HepG2 (cell line): ENCODE data around the gene UMPS. TPM values are rescaled to one million over a fixed set of nuclear protein-coding genes. Genes with fewer than 3 reads are reported as not detected.

Experiments used
- FIP1L1 ChIP-seq: fragments of 200-400 bp; formaldehyde crosslinking; IDR thresholded peaks from 2 replicates; pipeline ENCODE4 v1.6.1; 2018; ENCODE audit warnings: low read depth, mild to moderate bottlenecking, low read length, moderate library complexity, borderline replicate concordance; ENCODE audit not compliant: insufficient read depth
- NR3C1 ChIP-seq: sonication (generic); formaldehyde crosslinking; IDR thresholded peaks from 2 replicates; pipeline ENCODE4 v1.4.0; 2020; ENCODE audit warnings: missing genetic modification reagents
- RXRB ChIP-seq: IDR thresholded peaks from 2 replicates; pipeline ENCODE4 v1.6.1; 2016; ENCODE audit warnings: borderline replicate concordance, missing genetic modification reagents, missing compliant biosample characterization
- SMARCC2 ChIP-seq: fragments of 450-650 bp; IDR thresholded peaks from 2 replicates; pipeline ENCODE4 v1.6.1; 2017; ENCODE audit warnings: antibody characterized with exemption, mild to moderate bottlenecking
- TAF1 ChIP-seq: sonication (generic); formaldehyde crosslinking; IDR thresholded peaks from 2 replicates; pipeline ENCODE4 v1.4.0; 2020; ENCODE audit warnings: missing genetic modification reagents
- TOPORS ChIP-seq: sonication (generic); formaldehyde crosslinking; IDR thresholded peaks from 2 replicates; pipeline ENCODE4 v1.8.0; 2023; ENCODE audit warnings: mild to moderate bottlenecking, missing genetic modification reagents
- ZFAT ChIP-seq: sonication (generic); formaldehyde crosslinking; conservative IDR thresholded peaks from 2 replicates; pipeline ENCODE4 v1.8.1; 2023; ENCODE audit warnings: missing genetic modification reagents, inconsistent platforms
- ZNF569 ChIP-seq: sonication (generic); formaldehyde crosslinking; IDR thresholded peaks from 2 replicates; pipeline ENCODE4 v1.5.0; 2020; ENCODE audit warnings: mild to moderate bottlenecking, missing genetic modification reagents, moderate library complexity, borderline replicate concordance
- ZNF614 ChIP-seq: IDR thresholded peaks from 2 replicates; pipeline ENCODE4 v1.6.1; 2018; ENCODE audit warnings: missing biosample characterization, missing genetic modification reagents, inconsistent platforms, borderline replicate concordance
- polyA plus RNA-seq, 8 experiments: library from polyadenylated mRNA; depleted of rRNA in 3 of 8; stranded (reverse) in 7 of 8; unstranded in 1 of 8; fragments of >200 nt; fragmentation: Illumina TruSeq in 4 of 8; extraction: Trizol in 4 of 8; gene quantifications; 2 replicates each; pipeline versions ENCODE4 v1.2.1 to v1.2.3, GENCODE V29; 2011 to 2016; ENCODE audit warnings: low read depth in 4 of 8, missing spikeins in 1 of 8, mixed read lengths in 1 of 8; ENCODE audit not compliant: insufficient read depth in 1 of 8
- total RNA-seq, 5 experiments: library from RNA; depleted of rRNA; stranded (reverse); fragments of >200 nt; fragmentation: Illumina TruSeq; extraction: Trizol; gene quantifications; 2 replicates each; pipeline ENCODE4 v1.2.3, GENCODE V29; 2016; ENCODE audit warnings: low read depth in 1 of 5
- TF ChIP-seq, protein P1 (sequence below): sonication (generic); formaldehyde crosslinking; IDR thresholded peaks from 2 replicates; pipeline ENCODE4 v1.5.0; 2020; ENCODE audit warnings: mild to moderate bottlenecking, missing genetic modification reagents
- TF ChIP-seq, protein P2 (sequence below): sonication (generic); formaldehyde crosslinking; IDR thresholded peaks from 2 replicates; pipeline ENCODE4 v1.4.0; 2020; ENCODE audit warnings: mild to moderate bottlenecking, low read depth, missing genetic modification reagents
- TF ChIP-seq, protein P3 (sequence below): sonication (generic); formaldehyde crosslinking; IDR thresholded peaks from 2 replicates; pipeline ENCODE4 v1.9.0; 2022; ENCODE audit warnings: missing genetic modification reagents, mild to moderate bottlenecking, borderline replicate concordance
- TF ChIP-seq, protein P4 (sequence below): sonication (generic); formaldehyde crosslinking; IDR thresholded peaks from 2 replicates; pipeline ENCODE4 v1.4.0; 2020; ENCODE audit warnings: missing genetic modification reagents
- TF ChIP-seq, protein P5 (sequence below): sonication (generic); formaldehyde crosslinking; IDR thresholded peaks from 2 replicates; pipeline ENCODE4 v1.4.0; 2020; ENCODE audit warnings: low read depth, missing genetic modification reagents

Gene UMPS
- total and polyA plus RNA-seq, 2 of the 13 experiments (the other 11 are each of a cell fraction or from before 2014, with no cell fraction given), result 52.7 to 74.2 TPM

DNA sequence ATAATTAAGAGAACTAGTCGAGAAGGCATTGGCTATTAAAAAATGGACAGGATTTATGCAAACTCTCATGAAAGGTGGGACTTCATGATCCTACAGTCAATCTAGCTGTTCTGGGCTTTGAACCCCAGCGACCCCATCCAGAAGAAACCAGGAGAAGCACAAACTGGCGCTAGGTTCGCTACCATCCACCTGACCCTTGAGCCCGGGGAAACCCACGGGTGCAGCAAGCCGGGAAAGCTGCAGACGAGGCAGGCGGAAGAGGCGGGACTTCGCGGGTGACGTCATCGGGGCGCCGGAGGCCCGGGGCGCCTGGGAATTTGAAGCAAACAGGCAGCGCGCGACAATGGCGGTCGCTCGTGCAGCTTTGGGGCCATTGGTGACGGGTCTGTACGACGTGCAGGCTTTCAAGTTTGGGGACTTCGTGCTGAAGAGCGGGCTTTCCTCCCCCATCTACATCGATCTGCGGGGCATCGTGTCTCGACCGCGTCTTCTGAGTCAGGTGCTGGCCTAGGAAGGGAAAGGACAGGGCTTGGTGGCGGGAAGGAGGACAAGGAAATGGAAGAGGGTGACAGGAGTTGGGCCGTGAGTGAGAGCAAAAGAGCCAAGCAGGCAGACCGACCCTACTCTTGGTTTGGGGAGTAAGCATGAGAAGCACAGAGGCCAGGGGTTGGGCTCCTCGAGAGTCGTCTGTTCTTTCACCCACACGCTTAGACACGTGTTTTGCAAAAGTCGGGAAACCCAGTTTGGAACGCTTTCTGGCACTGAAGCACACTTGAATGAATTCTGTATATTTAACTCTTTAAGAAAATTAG is at the start of gene UMPS (continued):
- TF ChIP-seq RXRB (CRISPR knock-in tag), result 0 out of 2 replicates have a peak, but pooled peaks have one; percentile 54
- no peak for TF ChIP-seq FIP1L1
- TF ChIP-seq, protein P1, sequence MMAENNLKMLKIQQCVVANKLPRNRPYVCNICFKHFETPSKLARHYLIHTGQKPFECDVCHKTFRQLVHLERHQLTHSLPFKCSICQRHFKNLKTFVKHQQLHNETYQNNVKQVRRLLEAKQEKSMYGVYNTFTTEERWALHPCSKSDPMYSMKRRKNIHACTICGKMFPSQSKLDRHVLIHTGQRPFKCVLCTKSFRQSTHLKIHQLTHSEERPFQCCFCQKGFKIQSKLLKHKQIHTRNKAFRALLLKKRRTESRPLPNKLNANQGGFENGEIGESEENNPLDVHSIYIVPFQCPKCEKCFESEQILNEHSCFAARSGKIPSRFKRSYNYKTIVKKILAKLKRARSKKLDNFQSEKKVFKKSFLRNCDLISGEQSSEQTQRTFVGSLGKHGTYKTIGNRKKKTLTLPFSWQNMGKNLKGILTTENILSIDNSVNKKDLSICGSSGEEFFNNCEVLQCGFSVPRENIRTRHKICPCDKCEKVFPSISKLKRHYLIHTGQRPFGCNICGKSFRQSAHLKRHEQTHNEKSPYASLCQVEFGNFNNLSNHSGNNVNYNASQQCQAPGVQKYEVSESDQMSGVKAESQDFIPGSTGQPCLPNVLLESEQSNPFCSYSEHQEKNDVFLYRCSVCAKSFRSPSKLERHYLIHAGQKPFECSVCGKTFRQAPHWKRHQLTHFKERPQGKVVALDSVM (CRISPR knock-in tag), result peak; percentile 39; the same call in 1 of the 2 replicates
- peak; percentile 91 for TF ChIP-seq TAF1 (CRISPR knock-in tag)
- TF ChIP-seq NR3C1 (CRISPR knock-in tag), result no peak
- TF ChIP-seq, protein P2, sequence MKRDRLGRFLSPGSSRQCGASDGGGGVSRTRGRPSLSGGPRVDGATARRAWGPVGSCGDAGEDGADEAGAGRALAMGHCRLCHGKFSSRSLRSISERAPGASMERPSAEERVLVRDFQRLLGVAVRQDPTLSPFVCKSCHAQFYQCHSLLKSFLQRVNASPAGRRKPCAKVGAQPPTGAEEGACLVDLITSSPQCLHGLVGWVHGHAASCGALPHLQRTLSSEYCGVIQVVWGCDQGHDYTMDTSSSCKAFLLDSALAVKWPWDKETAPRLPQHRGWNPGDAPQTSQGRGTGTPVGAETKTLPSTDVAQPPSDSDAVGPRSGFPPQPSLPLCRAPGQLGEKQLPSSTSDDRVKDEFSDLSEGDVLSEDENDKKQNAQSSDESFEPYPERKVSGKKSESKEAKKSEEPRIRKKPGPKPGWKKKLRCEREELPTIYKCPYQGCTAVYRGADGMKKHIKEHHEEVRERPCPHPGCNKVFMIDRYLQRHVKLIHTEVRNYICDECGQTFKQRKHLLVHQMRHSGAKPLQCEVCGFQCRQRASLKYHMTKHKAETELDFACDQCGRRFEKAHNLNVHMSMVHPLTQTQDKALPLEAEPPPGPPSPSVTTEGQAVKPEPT (CRISPR knock-in tag), result peak; percentile 78; the same call in 1 of the 2 replicates
- TF ChIP-seq SMARCC2, result no peak
- TF ChIP-seq, protein P3, sequence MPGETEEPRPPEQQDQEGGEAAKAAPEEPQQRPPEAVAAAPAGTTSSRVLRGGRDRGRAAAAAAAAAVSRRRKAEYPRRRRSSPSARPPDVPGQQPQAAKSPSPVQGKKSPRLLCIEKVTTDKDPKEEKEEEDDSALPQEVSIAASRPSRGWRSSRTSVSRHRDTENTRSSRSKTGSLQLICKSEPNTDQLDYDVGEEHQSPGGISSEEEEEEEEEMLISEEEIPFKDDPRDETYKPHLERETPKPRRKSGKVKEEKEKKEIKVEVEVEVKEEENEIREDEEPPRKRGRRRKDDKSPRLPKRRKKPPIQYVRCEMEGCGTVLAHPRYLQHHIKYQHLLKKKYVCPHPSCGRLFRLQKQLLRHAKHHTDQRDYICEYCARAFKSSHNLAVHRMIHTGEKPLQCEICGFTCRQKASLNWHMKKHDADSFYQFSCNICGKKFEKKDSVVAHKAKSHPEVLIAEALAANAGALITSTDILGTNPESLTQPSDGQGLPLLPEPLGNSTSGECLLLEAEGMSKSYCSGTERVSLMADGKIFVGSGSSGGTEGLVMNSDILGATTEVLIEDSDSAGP (CRISPR knock-in tag), result peak; percentile 94
- peak; percentile 90 for TF ChIP-seq ZNF614
- TF ChIP-seq, protein P4, sequence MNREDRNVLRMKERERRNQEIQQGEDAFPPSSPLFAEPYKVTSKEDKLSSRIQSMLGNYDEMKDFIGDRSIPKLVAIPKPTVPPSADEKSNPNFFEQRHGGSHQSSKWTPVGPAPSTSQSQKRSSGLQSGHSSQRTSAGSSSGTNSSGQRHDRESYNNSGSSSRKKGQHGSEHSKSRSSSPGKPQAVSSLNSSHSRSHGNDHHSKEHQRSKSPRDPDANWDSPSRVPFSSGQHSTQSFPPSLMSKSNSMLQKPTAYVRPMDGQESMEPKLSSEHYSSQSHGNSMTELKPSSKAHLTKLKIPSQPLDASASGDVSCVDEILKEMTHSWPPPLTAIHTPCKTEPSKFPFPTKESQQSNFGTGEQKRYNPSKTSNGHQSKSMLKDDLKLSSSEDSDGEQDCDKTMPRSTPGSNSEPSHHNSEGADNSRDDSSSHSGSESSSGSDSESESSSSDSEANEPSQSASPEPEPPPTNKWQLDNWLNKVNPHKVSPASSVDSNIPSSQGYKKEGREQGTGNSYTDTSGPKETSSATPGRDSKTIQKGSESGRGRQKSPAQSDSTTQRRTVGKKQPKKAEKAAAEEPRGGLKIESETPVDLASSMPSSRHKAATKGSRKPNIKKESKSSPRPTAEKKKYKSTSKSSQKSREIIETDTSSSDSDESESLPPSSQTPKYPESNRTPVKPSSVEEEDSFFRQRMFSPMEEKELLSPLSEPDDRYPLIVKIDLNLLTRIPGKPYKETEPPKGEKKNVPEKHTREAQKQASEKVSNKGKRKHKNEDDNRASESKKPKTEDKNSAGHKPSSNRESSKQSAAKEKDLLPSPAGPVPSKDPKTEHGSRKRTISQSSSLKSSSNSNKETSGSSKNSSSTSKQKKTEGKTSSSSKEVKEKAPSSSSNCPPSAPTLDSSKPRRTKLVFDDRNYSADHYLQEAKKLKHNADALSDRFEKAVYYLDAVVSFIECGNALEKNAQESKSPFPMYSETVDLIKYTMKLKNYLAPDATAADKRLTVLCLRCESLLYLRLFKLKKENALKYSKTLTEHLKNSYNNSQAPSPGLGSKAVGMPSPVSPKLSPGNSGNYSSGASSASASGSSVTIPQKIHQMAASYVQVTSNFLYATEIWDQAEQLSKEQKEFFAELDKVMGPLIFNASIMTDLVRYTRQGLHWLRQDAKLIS (CRISPR knock-in tag), result no peak
- TF ChIP-seq ZFAT, result no peak
- TF ChIP-seq TOPORS, result peak; percentile 77; the same call in 1 of the 2 replicates
- TF ChIP-seq, protein P5, sequence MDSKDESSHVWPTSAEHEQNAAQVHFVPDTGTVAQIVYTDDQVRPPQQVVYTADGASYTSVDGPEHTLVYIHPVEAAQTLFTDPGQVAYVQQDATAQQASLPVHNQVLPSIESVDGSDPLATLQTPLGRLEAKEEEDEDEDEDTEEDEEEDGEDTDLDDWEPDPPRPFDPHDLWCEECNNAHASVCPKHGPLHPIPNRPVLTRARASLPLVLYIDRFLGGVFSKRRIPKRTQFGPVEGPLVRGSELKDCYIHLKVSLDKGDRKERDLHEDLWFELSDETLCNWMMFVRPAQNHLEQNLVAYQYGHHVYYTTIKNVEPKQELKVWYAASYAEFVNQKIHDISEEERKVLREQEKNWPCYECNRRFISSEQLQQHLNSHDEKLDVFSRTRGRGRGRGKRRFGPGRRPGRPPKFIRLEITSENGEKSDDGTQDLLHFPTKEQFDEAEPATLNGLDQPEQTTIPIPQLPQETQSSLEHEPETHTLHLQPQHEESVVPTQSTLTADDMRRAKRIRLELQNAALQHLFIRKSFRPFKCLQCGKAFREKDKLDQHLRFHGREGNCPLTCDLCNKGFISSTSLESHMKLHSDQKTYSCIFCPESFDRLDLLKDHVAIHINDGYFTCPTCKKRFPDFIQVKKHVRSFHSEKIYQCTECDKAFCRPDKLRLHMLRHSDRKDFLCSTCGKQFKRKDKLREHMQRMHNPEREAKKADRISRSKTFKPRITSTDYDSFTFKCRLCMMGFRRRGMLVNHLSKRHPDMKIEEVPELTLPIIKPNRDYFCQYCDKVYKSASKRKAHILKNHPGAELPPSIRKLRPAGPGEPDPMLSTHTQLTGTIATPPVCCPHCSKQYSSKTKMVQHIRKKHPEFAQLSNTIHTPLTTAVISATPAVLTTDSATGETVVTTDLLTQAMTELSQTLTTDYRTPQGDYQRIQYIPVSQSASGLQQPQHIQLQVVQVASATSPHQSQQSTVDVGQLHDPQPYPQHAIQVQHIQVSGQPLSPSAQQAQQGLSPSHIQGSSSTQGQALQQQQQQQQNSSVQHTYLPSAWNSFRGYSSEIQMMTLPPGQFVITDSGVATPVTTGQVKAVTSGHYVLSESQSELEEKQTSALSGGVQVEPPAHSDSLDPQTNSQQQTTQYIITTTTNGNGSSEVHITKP (CRISPR knock-in tag), result no peak
- peak; percentile 74; the same call in 1 of the 2 replicates for TF ChIP-seq ZNF569 (CRISPR knock-in tag)
